DND-41 (cell line): Measurements from ENCODE around the gene LRRC72.
"Not testable (repeated sequence)": the region's sequence is repeated elsewhere in the genome, so short reads cannot be mapped to it uniquely, and the experiment has no call there.

Source experiments
- ATAC-seq: fragments of 200-7000 bp; cut with Tn5 transposase; 3 replicates; pipeline ENCODE4 v1.9.1; 2021; ENCODE audit warnings: low read depth; ENCODE audit not compliant: insufficient read depth
- DNase-seq: peaks from one replicate; pipeline ENCODE4 v3.0.0-alpha.2; 2020
- H2AFZ ChIP-seq: 2 replicates; pipeline ENCODE4 v1.6.0; 2012; ENCODE audit warnings: low read depth, low read length
- H3K27ac ChIP-seq: 2 replicates; pipeline ENCODE4 v1.5.1; 2012; ENCODE audit warnings: low read length, inconsistent platforms
- H3K27me3 ChIP-seq: fragments of 200-600 bp; sonication (generic); 2 replicates; pipeline ENCODE4 v1.6.0; 2012; ENCODE audit warnings: low read length, mild to moderate bottlenecking, inconsistent platforms; ENCODE audit not compliant: insufficient read depth, poor library complexity
- H3K36me3 ChIP-seq: 2 replicates; pipeline ENCODE4 v1.5.1; 2012; ENCODE audit warnings: low read length, inconsistent platforms; ENCODE audit not compliant: insufficient read depth
- H3K4me1 ChIP-seq: 2 replicates; pipeline ENCODE4 v1.5.1; 2012; ENCODE audit warnings: mild to moderate bottlenecking, low read length; ENCODE audit not compliant: insufficient read depth
- H3K4me2 ChIP-seq: 2 replicates; pipeline ENCODE4 v1.6.0; 2012; ENCODE audit warnings: mild to moderate bottlenecking, moderate library complexity, low read length, inconsistent platforms; ENCODE audit not compliant: insufficient read depth
- H3K4me3 ChIP-seq, 2 experiments: fragments of 200-600 bp in 1 of 2; shearing (Covaris generic) in 1 of 2; 2 replicates each; pipeline ENCODE4 v1.5.1; 2012 to 2016; ENCODE audit warnings: inconsistent platforms in 2 of 2, low read length in 2 of 2, mild to moderate bottlenecking in 2 of 2, low read depth in 1 of 2, moderate library complexity in 1 of 2
- H3K79me2 ChIP-seq: 2 replicates; pipeline ENCODE4 v1.6.0; 2012; ENCODE audit warnings: low read length, inconsistent platforms; ENCODE audit not compliant: insufficient read depth
- H3K9ac ChIP-seq: 2 replicates; pipeline ENCODE4 v1.6.0; 2012; ENCODE audit warnings: low read depth, mild to moderate bottlenecking, inconsistent platforms, low read length, moderate library complexity
- H3K9me3 ChIP-seq: 2 replicates; pipeline ENCODE4 v1.5.1; 2012; ENCODE audit warnings: low read length, moderate library complexity, mild to moderate bottlenecking, inconsistent platforms; ENCODE audit not compliant: insufficient read depth, severe bottlenecking
- H4K20me1 ChIP-seq: 2 replicates; pipeline ENCODE4 v1.6.0; 2012; ENCODE audit warnings: low read length; ENCODE audit not compliant: insufficient read depth
- EZH2 ChIP-seq: IDR thresholded peaks from 3 replicates; pipeline ENCODE4 v1.6.1; 2012; ENCODE audit warnings: borderline replicate concordance, low read depth, mild to moderate bottlenecking, moderate library complexity, low read length, inconsistent platforms; ENCODE audit not compliant: severe bottlenecking
- TF ChIP-seq, protein P1 (sequence below): IDR thresholded peaks from 2 replicates; pipeline ENCODE4 v1.5.1; 2012; ENCODE audit warnings: borderline replicate concordance, low read length, moderate library complexity, mild to moderate bottlenecking; ENCODE audit not compliant: poor library complexity, severe bottlenecking; ENCODE audit errors: extremely low read depth

The LRRC72 gene

DNA sequence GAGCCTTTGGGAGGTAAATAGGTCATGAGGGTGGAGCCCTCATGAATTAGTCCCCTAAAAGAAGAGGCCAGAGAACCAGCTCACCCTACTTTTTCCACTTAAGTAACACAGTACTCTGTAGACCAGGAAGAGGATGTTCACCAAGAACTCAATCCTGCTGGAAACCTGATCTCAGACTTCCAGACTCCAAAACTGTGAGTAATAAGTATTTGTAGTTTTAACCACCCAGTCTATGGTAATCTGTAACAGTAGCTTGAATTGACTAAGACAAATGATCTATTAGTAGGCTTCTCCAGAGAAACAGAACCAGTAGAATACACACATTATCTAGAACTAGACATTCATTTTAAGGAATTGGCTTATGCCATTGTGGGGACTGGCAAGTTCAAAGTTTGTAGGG lies 67.4 kb downstream of the LRRC72 start:
- peaks cover 4% of the 10 kb centered on the region; the same call in 1 of the 2 replicates for H3K36me3 ChIP-seq
- H3K9ac ChIP-seq = no peak overlapping the region
- ATAC-seq (no peak), DNase-seq (no peak)
- H2AFZ ChIP-seq = no peak overlapping the region
- no peak overlapping the region for H3K4me2 ChIP-seq
- H3K27ac ChIP-seq = no peak overlapping the region
- H3K9me3 ChIP-seq = no peaks in the 10 kb centered on the region
- TF ChIP-seq EZH2 = no peak
- TF ChIP-seq, protein P1, sequence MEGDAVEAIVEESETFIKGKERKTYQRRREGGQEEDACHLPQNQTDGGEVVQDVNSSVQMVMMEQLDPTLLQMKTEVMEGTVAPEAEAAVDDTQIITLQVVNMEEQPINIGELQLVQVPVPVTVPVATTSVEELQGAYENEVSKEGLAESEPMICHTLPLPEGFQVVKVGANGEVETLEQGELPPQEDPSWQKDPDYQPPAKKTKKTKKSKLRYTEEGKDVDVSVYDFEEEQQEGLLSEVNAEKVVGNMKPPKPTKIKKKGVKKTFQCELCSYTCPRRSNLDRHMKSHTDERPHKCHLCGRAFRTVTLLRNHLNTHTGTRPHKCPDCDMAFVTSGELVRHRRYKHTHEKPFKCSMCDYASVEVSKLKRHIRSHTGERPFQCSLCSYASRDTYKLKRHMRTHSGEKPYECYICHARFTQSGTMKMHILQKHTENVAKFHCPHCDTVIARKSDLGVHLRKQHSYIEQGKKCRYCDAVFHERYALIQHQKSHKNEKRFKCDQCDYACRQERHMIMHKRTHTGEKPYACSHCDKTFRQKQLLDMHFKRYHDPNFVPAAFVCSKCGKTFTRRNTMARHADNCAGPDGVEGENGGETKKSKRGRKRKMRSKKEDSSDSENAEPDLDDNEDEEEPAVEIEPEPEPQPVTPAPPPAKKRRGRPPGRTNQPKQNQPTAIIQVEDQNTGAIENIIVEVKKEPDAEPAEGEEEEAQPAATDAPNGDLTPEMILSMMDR = no peak
- no peaks in the 10 kb centered on the region for H3K4me1 ChIP-seq
- no peaks in the 10 kb centered on the region for H4K20me1 ChIP-seq
- no peaks in the 10 kb centered on the region for H3K79me2 ChIP-seq
- no peaks in the 10 kb centered on the region for H3K27me3 ChIP-seq
- H3K4me3 ChIP-seq = no peak overlapping the region

DNA sequence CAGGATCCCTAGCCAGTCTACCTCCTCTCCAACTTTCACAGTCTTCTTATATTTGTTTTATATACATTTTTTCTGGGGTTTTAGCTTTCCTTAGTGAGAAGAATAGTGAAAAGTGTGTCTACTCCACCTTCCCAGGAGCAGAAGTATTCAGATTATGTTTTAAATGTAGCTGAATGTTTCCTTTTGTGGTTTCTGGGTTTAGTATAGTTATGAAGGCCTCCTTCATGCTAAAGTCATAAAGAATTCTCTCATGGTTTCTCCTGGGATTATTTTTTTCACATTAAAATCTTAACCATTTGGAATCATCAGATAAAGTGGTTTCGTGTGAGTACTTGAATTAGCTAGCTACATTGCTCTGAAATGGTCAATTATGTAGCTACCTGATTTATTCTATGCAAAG lies 68.1 kb downstream of the LRRC72 start:
- no peak overlapping the region for H3K4me3 ChIP-seq
- H3K79me2 ChIP-seq = no peaks in the 10 kb centered on the region
- TF ChIP-seq EZH2 = no peak
- TF ChIP-seq, protein P1 = no peak
- H2AFZ ChIP-seq = no peak overlapping the region
- no peaks in the 10 kb centered on the region for H3K27me3 ChIP-seq
- no peak overlapping the region for H3K4me2 ChIP-seq
- no peaks in the 10 kb centered on the region for H3K4me1 ChIP-seq
- no peak overlapping the region for H3K27ac ChIP-seq
- no peak overlapping the region for H3K9ac ChIP-seq
- no peaks in the 10 kb centered on the region for H4K20me1 ChIP-seq
- no peaks in the 10 kb centered on the region for H3K9me3 ChIP-seq
- ATAC-seq (no peak), DNase-seq (no peak)
- peaks cover 5% of the 10 kb centered on the region; the same call in 1 of the 2 replicates for H3K36me3 ChIP-seq

DNA sequence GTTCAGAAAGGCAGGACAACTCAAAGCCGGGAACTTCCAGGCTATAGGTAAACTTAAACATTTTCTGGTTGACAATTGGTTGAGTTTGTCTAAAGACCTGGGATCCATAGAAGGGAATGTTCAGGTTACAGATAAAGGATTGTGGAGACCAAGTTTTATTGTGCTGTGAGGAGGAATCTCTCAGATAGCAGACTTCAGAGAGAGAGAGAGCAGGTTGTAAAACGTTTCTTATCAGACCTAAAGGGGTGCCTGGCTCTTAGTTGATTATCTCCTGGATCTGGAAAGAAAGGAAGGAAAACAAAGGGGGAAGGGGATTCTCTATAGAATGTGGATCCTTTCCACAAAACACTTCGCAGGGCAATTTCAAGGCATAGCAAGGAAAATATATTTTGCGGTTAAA lies 69.0 kb downstream of the LRRC72 start:
- not testable (repeated sequence) for H3K9me3 ChIP-seq, H3K9ac ChIP-seq, H3K79me2 ChIP-seq, H3K27me3 ChIP-seq, H2AFZ ChIP-seq, H3K4me1 ChIP-seq, H3K27ac ChIP-seq, ATAC-seq, H4K20me1 ChIP-seq, H3K4me3 ChIP-seq, H3K4me2 ChIP-seq, DNase-seq
- H3K36me3 ChIP-seq = peaks cover 14% of the 10 kb centered on the region

DNA sequence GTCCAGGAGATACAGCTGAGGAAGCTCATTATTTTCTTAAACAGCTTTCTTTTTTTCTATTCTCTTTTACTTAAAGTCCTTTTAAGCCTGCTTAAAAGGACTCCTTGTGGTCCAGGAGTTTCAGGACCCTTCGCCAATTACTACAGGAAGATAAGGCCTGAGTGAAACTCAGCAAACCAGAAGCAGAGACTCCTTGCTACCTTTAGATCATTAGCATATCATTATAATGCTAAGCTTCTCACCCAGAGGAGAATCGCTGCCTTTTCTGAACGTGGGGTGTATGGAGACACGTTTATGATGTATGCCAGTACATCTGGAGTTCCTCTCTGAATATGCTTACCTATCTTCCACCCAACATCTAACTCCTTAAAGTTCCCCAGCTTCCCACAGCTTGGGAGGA lies 71.4 kb downstream of the LRRC72 start:
- no peak overlapping the region for H2AFZ ChIP-seq
- TF ChIP-seq, protein P1 = no peak
- no peak for TF ChIP-seq EZH2
- no peaks in the 10 kb centered on the region for H4K20me1 ChIP-seq
- DNase-seq (no peak), ATAC-seq (no peak)
- no peaks in the 10 kb centered on the region for H3K4me1 ChIP-seq
- H3K36me3 ChIP-seq = peaks cover 30% of the 10 kb centered on the region
- no peak overlapping the region for H3K9ac ChIP-seq
- H3K9me3 ChIP-seq = no peaks in the 10 kb centered on the region
- no peak overlapping the region for H3K27ac ChIP-seq
- H3K27me3 ChIP-seq = no peaks in the 10 kb centered on the region
- H3K79me2 ChIP-seq = no peaks in the 10 kb centered on the region
- no peak overlapping the region for H3K4me3 ChIP-seq
- H3K4me2 ChIP-seq = no peak overlapping the region
